Gastrocnemius medialis (tissue), 4 donors: ENCODE data around the gene ADSS1.

ENCODE experiments used
- CTCF ChIP-seq, 5 experiments: fragments of 450-650 bp in 3 of 5; fragments of 200-600 bp in 2 of 5; sonication (generic) in 2 of 5; IDR thresholded peaks in 4 of 5; conservative IDR thresholded peaks in 1 of 5; 1 replicate in 4 of 5; 2 replicates in 1 of 5; pipeline ENCODE4 v1.5.1; 2016 to 2019; ENCODE audit warnings: antibody characterized with exemption in 5 of 5, mild to moderate bottlenecking in 3 of 5, moderate library complexity in 3 of 5
- POLR2A ChIP-seq, 2 donors: fragments of 450-650 bp; IDR thresholded peaks; one replicate each; pipeline ENCODE4 v1.6.1; 2017; ENCODE audit warnings: antibody characterized with exemption in 2 of 2, mild to moderate bottlenecking in 2 of 2, moderate library complexity in 2 of 2

GRCh38 chr14:104723651-104724406 lies at the start of gene ADSS1:
- TF ChIP-seq POLR2A (IDR thresholded peaks at IDR 0.05) = peak; percentile 67 to 83
- peak; percentile 95 to 100 (median 98) for TF ChIP-seq CTCF (IDR thresholded peaks at IDR 0.05 in 4 of 5, conservative IDR thresholded peaks at IDR 0.05 in 1 of 5)
